ENCODE measurements around the gene ME1. TPM values are rescaled to one million over a fixed set of nuclear protein-coding genes. Genes with fewer than 3 reads are reported as not detected.

The ME1 gene
- total RNA-seq, 4 donors from 2014 or later, result 18.5 to 22.9 (median 19.8) TPM

DNA sequence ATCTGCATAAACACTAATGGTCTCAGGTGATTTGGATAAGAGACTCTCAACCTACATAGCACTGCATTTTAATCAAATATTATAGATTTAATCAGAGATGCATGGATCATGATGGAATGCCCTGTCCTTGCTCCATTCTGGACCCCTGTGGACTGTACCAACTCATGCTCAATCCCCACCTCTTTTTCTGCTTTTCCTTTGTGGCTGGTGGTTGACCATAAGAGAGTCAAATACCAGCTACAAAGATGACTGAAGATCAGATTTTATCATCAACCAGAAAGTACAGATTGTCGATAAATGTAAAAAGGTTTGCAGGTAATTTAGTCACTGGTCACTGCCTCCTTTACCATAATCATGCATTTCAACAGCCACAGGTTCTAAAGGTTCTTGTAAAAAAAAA, 116.2 kb downstream of the ME1 start:
- TF ChIP-seq, protein P1, sequence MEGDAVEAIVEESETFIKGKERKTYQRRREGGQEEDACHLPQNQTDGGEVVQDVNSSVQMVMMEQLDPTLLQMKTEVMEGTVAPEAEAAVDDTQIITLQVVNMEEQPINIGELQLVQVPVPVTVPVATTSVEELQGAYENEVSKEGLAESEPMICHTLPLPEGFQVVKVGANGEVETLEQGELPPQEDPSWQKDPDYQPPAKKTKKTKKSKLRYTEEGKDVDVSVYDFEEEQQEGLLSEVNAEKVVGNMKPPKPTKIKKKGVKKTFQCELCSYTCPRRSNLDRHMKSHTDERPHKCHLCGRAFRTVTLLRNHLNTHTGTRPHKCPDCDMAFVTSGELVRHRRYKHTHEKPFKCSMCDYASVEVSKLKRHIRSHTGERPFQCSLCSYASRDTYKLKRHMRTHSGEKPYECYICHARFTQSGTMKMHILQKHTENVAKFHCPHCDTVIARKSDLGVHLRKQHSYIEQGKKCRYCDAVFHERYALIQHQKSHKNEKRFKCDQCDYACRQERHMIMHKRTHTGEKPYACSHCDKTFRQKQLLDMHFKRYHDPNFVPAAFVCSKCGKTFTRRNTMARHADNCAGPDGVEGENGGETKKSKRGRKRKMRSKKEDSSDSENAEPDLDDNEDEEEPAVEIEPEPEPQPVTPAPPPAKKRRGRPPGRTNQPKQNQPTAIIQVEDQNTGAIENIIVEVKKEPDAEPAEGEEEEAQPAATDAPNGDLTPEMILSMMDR (IDR thresholded peaks at IDR 0.05), result no peak
- ATAC-seq (ENCODE audit: low FRiP score), result no peak
- no peak for DNase-seq (ENCODE audit: low spot score)

DNA sequence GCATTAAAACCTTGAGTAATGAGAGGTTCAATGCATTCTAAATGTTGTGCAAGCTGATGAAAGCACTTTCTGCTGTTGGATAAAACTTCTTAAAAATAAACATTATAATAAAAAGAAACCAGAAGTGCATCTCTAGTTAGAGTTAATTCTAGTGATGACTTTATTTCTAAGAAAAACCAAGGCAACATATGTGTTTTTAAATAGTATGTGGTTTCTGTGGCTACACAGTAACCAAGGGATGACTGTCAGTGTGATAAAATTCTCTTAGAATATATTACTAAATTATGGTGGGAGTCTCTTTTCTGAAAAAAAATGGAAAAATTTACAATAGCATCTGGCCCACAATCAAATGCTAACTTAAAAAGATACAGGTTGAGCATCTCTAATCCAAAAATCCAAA, 117.0 kb downstream of the ME1 start:
- ATAC-seq (ENCODE audit: low FRiP score), result no peak
- DNase-seq (ENCODE audit: low spot score), result no peak
- TF ChIP-seq, protein P1 (IDR thresholded peaks at IDR 0.05), result no peak

DNA sequence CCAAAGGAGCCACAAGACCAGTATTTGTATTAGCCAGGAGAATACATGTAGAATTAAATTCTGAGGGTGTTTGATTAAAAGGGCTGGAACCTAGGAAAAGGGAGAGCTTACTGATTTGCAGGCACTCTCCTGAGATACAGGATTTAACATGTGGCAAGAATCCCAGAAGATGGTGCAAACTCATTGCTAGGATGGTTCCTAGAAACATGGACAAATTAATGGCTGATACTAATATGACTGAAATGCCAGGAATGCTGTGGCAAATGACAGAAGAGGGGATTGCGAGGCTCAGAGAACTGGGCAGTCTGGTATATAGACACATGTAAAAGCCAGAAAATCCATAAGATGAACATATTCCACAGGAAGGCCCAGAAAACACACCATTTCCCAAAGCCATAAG, 119.6 kb downstream of the ME1 start:
- TF ChIP-seq, protein P1 (IDR thresholded peaks at IDR 0.05), result no peak
- no peak for DNase-seq (ENCODE audit: low spot score)
- ATAC-seq (ENCODE audit: low FRiP score), result no peak

DNA sequence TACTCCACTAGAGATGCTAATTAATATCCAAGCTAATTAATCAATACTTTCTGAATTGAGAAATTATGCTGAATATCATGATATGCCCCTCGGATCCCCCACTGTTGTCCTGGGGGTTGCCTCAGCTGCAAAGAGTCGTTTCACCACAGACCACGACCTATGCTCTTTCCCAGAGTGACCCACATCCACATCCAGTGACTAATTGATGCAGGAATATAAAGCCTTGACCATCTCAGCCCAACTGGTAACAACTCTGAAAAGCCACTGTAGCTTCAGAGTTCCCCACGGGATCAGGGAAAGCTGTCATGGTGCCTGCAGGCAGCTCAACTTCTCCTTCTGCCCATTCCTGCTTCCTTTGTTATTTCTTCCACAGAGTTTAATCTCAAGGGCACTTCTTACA, 120.8 kb downstream of the ME1 start:
- TF ChIP-seq, protein P1 (IDR thresholded peaks at IDR 0.05), result no peak
- ATAC-seq (ENCODE audit: low FRiP score), result no peak

DNA sequence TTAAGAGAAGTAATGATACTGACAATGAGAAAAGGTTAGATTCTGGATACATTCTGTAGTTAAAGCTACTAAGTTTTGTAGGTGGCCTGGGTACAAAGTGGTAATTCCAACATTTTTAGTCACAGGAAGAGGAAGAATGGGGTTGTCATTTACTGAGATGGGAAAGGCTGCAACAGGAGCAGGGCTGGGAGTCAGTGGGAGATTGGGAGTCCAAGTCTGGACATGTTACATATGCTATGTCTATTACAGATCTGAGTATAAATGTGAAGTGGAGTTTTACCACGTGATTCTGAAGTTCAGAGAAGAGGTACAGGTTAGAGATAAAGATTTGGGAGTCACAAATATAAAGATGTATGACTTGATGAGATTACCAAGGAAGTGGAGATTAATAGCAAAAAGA, 121.5 kb downstream of the ME1 start:
- DNase-seq (ENCODE audit: low spot score) (no peak), ATAC-seq (ENCODE audit: low FRiP score) (no peak)
- TF ChIP-seq, protein P1 (IDR thresholded peaks at IDR 0.05), result no peak

More for the DNA sequence above, 120.8 kb downstream of the ME1 start:
- no peak for DNase-seq (ENCODE audit: low spot score)

DNA sequence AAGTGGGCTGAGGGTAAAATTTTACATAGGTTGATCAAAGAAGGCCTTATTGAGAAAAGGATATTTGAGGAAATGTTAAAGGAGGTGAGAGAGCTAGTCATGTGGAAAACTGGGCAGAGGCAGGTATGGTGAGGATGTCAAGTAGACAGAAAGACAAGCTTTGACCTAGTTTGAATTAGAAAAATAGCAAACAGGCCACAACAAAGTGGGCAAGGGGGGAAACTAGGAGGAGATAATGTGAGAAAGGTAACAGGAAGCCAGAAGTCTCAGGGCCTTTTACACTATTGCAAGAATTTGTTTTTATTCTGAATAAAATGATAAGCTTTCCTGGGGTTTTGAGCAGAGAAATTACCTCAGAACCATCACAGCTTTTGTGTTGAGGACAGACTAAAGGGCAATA, 122.0 kb downstream of the ME1 start:
- TF ChIP-seq, protein P1 (IDR thresholded peaks at IDR 0.05), result no peak
- no peak for DNase-seq (ENCODE audit: low spot score)
- no peak for ATAC-seq (ENCODE audit: low FRiP score)

DNA sequence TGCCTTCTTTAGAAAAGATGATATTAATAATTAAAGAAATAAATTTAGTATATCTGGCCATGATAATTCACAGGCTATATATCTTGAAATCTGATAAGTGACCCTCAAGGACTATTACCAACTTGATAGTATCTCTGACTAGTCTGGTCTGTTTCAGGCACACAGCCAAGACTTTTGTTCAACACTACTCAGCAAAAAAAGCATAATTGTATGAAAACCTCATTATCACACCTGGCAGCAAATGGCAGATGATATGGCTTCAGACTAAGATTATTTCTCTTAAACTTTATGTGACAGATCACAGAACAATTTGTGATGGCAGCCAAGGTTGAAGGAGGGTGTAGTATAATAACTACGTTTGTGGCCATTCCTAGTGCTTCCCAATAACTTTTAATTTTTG, 123.0 kb downstream of the ME1 start:
- no peak for ATAC-seq (ENCODE audit: low FRiP score)
- DNase-seq (ENCODE audit: low spot score), result no peak
- TF ChIP-seq, protein P1 (IDR thresholded peaks at IDR 0.05), result no peak

Measured in omental fat pad (tissue), 4 donors.